Measurements from ENCODE around the gene LPP. TPM values are rescaled to one million over a fixed set of nuclear protein-coding genes. Genes with fewer than 3 reads are reported as not detected.
"Not testable (repeated sequence)": the region's sequence is repeated elsewhere in the genome, so short reads cannot be mapped to it uniquely, and the experiment has no call there.

Gene LPP
- total RNA-seq, 1 donor from 2014 or later: 96.7 TPM

DNA sequence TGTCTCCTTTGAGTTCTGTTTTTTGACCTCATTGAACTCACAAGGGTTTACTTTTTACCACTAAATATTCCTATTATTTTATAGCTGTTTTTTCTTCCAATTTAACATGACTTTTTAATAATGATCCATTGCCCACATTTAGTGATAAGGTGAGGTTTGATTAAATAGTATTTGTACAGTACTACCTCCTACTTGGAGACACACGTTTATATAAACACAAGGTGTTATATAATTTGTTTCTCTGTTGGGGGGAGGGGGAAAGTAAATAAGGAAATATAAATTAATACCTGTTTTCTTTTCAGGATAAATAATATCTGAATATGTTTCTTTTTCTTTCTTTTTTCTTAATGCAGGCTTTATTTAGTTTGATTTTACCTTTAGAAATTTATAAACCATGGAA is 281.3 kb downstream of the LPP start:
- H3K4me3 Mint-ChIP-seq: no peak overlapping the region
- no peak overlapping the region for H3K27ac Mint-ChIP-seq
- DNase-seq (ENCODE audit: extremely low spot score, unreplicated experiment): no peak
- H3K36me3 Mint-ChIP-seq: peaks cover 2% of the 10 kb centered on the region
- H3K9me3 Mint-ChIP-seq: peaks cover 5% of the 10 kb centered on the region
- TF ChIP-seq, protein P1, sequence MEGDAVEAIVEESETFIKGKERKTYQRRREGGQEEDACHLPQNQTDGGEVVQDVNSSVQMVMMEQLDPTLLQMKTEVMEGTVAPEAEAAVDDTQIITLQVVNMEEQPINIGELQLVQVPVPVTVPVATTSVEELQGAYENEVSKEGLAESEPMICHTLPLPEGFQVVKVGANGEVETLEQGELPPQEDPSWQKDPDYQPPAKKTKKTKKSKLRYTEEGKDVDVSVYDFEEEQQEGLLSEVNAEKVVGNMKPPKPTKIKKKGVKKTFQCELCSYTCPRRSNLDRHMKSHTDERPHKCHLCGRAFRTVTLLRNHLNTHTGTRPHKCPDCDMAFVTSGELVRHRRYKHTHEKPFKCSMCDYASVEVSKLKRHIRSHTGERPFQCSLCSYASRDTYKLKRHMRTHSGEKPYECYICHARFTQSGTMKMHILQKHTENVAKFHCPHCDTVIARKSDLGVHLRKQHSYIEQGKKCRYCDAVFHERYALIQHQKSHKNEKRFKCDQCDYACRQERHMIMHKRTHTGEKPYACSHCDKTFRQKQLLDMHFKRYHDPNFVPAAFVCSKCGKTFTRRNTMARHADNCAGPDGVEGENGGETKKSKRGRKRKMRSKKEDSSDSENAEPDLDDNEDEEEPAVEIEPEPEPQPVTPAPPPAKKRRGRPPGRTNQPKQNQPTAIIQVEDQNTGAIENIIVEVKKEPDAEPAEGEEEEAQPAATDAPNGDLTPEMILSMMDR (conservative IDR thresholded peaks at IDR 0.05): no peak
- no peaks in the 10 kb centered on the region for H3K27me3 Mint-ChIP-seq
- H3K4me1 Mint-ChIP-seq (ENCODE audit: unreplicated experiment): peaks cover 32% of the 10 kb centered on the region

DNA sequence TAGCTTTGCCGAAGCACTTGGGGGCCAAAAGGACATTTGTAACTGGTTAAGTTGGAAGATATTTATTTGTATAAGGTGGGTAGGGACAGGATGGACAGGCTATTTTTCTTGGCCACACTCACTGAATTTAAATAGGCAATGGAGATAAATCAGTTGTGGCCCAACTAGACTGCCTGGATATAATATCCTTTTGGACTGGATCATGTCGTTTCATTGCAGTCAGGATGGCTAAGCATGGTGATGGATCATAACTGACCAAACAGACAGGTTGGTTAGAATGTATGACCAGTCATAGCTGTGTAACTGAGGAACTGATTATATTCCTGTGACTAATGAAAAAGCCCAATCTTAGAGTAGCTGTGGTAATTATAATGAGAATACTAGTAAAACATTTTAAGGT is 284.0 kb downstream of the LPP start:
- DNase-seq (ENCODE audit: extremely low spot score, unreplicated experiment): no peak

DNA sequence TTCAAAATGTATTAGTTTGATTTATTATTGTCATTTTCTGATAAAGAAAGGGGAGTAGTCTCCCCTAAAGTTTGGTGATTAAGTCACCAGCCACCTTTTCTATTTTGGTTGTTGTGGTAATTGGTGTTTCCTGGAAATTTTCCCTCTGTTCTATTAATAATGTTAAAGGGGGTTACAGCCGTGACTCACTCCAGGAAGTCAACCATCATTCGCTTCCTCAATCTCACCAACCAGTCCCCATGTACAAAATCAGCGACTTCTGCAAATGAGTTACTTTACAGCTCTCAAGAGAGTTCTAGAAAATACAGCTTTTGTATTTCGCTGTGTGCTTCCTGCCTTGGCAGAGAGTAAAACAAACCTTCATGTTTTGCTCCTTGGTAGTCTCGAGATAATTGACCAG is 285.1 kb downstream of the LPP start:
- Mint-ChIP-seq H3K36me3 (peaks cover 9% of the 10 kb centered on the region), H3K4me1 (ENCODE audit: unreplicated experiment) (peaks cover 10% of the 10 kb centered on the region), H3K4me3 (no peak overlapping the region), H3K27me3 (no peaks in the 10 kb centered on the region), H3K27ac (no peak overlapping the region), H3K9me3 (no peaks in the 10 kb centered on the region)
- no peak for DNase-seq (ENCODE audit: extremely low spot score, unreplicated experiment)
- TF ChIP-seq, protein P1 (conservative IDR thresholded peaks at IDR 0.05): no peak

More for the DNA sequence above, 284.0 kb downstream of the LPP start:
- Mint-ChIP-seq H3K4me3 (no peak overlapping the region), H3K9me3 (no peaks in the 10 kb centered on the region), H3K4me1 (ENCODE audit: unreplicated experiment) (peaks cover 17% of the 10 kb centered on the region), H3K36me3 (peaks cover 5% of the 10 kb centered on the region), H3K27me3 (no peaks in the 10 kb centered on the region), H3K27ac (no peak overlapping the region)
- TF ChIP-seq, protein P1 (conservative IDR thresholded peaks at IDR 0.05): no peak

DNA sequence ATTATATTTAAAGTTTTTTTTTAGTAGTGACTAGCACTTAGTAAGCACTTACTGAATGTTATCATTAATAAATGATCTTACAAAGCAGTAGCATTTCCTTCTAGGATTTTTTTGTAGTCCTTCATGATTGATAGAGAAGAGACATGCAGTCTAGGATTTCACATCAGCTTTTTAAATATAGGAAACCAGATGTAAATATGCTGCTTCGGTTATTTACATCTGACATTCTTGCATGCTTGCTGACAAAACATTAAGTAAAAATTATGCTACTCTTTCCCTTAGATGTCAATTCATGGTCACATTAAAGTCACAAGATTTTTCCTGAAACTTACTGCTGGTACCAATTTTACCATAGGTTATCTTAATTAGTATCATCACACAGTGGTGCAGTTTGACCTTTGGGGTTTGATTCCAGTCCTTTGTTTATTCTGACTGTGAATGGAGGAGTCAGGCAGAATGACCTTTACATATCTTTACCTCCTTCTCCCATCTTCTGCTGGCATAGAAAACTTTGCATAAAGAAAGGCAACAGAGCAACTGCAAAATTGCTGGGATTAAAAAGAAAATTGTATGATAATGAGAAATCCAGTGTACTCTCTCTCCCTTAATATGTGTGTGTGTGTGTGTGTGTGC is 286.5 kb downstream of the LPP start:
- Mint-ChIP-seq H3K27ac (no peak overlapping the region), H3K4me1 (ENCODE audit: unreplicated experiment) (peaks cover 10% of the 10 kb centered on the region), H3K36me3 (peaks cover 14% of the 10 kb centered on the region), H3K27me3 (no peaks in the 10 kb centered on the region), H3K4me3 (no peak overlapping the region), H3K9me3 (no peaks in the 10 kb centered on the region)
- no peak for DNase-seq (ENCODE audit: extremely low spot score, unreplicated experiment)
- TF ChIP-seq, protein P1 (conservative IDR thresholded peaks at IDR 0.05): no peak

DNA sequence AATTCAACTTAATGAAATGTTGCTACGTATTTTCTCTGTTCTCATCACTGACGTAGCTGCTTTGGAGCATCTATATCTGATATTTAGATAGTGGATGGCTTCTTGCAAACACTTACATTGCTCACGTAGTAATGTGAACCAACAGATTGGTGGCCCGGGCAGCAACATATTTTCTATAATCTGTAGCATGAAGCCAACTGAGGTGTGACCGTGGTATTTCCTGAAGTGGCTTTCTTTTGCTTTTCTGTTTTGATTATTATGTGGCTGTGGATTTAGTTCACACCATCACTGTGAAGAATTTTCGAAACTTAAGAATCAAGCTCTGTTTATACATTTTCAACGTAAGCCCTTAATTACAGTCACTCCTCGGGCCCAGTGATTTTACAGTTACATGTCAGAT is 288.5 kb downstream of the LPP start:
- TF ChIP-seq, protein P1 (conservative IDR thresholded peaks at IDR 0.05): no peak
- Mint-ChIP-seq H3K27ac (no peak overlapping the region), H3K9me3 (no peaks in the 10 kb centered on the region), H3K4me1 (ENCODE audit: unreplicated experiment) (peaks cover 10% of the 10 kb centered on the region), H3K4me3 (no peak overlapping the region), H3K27me3 (no peaks in the 10 kb centered on the region), H3K36me3 (peaks cover 14% of the 10 kb centered on the region)
- no peak for DNase-seq (ENCODE audit: extremely low spot score, unreplicated experiment)

DNA sequence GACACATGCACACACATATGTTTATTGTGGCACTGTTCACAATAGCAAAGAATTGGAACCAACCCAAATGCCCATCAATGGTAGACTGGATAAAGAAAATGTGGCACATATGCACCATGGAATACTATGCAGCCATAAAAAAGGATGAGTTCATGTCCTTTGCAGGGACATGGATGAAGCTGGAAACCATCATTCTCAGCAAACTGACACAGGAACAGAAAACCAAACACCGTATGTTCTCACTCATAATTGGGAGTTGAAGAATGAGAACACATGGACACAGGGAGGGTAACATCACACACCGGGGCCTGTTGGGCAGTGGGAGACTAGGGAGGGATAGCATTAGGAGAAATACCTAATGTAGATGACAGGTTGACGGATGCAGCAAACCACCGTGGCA is 291.2 kb downstream of the LPP start:
- not testable (repeated sequence) for H3K27me3 Mint-ChIP-seq; H3K4me1 Mint-ChIP-seq (ENCODE audit: unreplicated experiment); H3K4me3 Mint-ChIP-seq; H3K27ac Mint-ChIP-seq; DNase-seq (ENCODE audit: extremely low spot score, unreplicated experiment); H3K9me3 Mint-ChIP-seq
- H3K36me3 Mint-ChIP-seq: peaks cover 14% of the 10 kb centered on the region

Measured in type B pancreatic cell (in vitro differentiated cells).